IPS-NIHi7 (cell line): ENCODE data around the gene RAP1B.

Source experiments
- DNase-seq: peaks from one replicate; pipeline ENCODE4 v3.0.0; 2012; ENCODE audit warnings: mixed read lengths; ENCODE audit errors: extremely low spot score

The RAP1B gene

GRCh38 chr12:68610370-68611093 is at the start of gene RAP1B:
Gene RAP1B, plus strand, starts transcription at chr12:68610899. Its CDS starts 37,826 bp downstream, at chr12:68648725.
- DNase-seq, result peak; percentile 95

GRCh38 chr12:68561830-68562229 is 48.9 kb upstream of the RAP1B start:
- DNase-seq, result no peak

- DNase-seq, result no peak
Measured at GRCh38 chr12:68564166-68564565, 46.5 kb upstream of the RAP1B start.

GRCh38 chr12:68565391-68565903 is 45.3 kb upstream of the RAP1B start:
- DNase-seq, result no peak

- no peak for DNase-seq
Measured at GRCh38 chr12:68568922-68569569, 41.7 kb upstream of the RAP1B start.

GRCh38 chr12:68572661-68573060 is 38.0 kb upstream of the RAP1B start:
- DNase-seq, result no peak

GRCh38 chr12:68573406-68573805 is 37.3 kb upstream of the RAP1B start:
- DNase-seq, result no peak

GRCh38 chr12:68577949-68578348 is 32.8 kb upstream of the RAP1B start:
- DNase-seq, result no peak

- no peak for DNase-seq
Measured at GRCh38 chr12:68578765-68579164, 31.9 kb upstream of the RAP1B start.

GRCh38 chr12:68579254-68579653 is 31.4 kb upstream of the RAP1B start:
- no peak for DNase-seq

GRCh38 chr12:68580911-68581310 is 29.8 kb upstream of the RAP1B start:
- DNase-seq, result no peak

- no peak for DNase-seq
Measured at GRCh38 chr12:68581926-68582325, 28.8 kb upstream of the RAP1B start.

GRCh38 chr12:68585966-68586365 is 24.7 kb upstream of the RAP1B start:
- DNase-seq, result no peak

GRCh38 chr12:68587448-68587873 is 23.2 kb upstream of the RAP1B start:
- no peak for DNase-seq

GRCh38 chr12:68589194-68589593 is 21.5 kb upstream of the RAP1B start:
- no peak for DNase-seq

- DNase-seq, result no peak
Measured at GRCh38 chr12:68591734-68592418, 18.8 kb upstream of the RAP1B start.

GRCh38 chr12:68595241-68595640 is 15.5 kb upstream of the RAP1B start:
- no peak for DNase-seq

- no peak for DNase-seq
Measured at GRCh38 chr12:68601767-68602166, 8.9 kb upstream of the RAP1B start.

GRCh38 chr12:68602720-68603119 is 8.0 kb upstream of the RAP1B start:
- no peak for DNase-seq

- DNase-seq, result no peak
Measured at GRCh38 chr12:68608191-68608590, 2.5 kb upstream of the RAP1B start.

- no peak for DNase-seq
Measured at GRCh38 chr12:68609998-68610369, 715 bp upstream of the RAP1B start.

- peak; percentile 39 for DNase-seq
Measured at GRCh38 chr12:68611094-68611805, 551 bp downstream of the RAP1B start.
